Limb (tissue), 2 donors: Measurements from ENCODE around the gene GPR162.
A peak's percentile ranks its signal among the peaks of the same experiment; 100 is the strongest.
"Not testable (repeated sequence)": the region's sequence is repeated elsewhere in the genome, so short reads cannot be mapped to it uniquely, and the experiment has no call there.

Source experiments
- DNase-seq, 2 donors: peaks; one replicate each; pipeline ENCODE4 v3.0.0-alpha.2; 2016; ENCODE audit errors: extremely low spot score in 2 of 2

Gene GPR162

DNA sequence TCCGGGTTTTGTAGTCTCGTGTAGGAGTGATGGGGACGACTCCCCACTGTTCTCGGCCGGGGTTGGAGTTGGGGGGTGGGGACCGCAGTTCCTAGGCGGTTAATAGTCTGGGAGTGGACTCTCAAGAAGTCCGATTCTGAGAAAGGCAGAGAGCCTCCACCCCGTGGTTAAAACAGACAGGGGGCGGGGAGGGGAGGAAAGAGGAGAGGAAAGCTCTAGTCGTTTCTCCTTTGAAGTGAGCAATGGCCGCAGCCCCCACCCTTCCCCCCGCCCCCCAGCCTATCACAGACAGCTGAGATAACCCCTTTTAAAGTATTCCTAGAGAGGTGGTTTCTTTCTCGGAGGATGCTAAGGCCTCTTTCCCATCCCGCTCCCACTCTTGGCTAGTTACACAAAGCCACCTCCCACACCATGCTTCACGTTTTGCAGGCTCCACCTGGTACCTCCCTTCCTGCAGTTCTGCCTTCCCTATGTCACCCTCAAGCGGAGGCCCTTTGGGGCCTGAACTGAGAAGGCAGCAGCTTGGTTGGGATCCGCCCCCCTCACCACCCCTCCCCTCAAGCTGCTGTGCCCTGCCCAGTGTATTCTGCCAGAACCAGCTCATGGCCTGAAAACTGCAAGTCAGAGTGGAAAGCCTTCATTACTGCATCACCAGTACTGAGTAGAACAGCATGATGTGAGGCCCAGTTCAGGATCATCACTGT is 31.2 kb downstream of the GPR162 start:
- DNase-seq = peak in 1 of 2 donors; percentile 65

DNA sequence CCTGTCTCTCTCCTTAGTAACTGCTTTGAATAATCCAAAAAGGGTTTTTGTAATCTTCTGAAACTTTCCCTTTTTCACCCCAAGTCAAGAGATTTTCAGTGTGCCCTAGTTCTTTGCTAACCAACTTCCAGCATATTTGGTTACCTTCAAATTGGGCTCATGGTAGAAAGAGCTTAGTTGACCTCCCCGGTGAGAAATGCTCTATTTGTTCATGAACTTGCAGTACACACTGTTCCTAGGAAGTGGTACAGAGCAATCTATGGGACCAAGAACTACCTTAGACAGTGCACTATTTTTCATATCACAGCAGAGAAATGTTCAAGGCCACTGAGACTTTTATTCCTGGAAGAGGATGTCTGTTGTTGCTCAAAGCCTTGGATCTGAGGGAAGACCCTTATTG is 32.0 kb downstream of the GPR162 start:
- no peak for DNase-seq

DNA sequence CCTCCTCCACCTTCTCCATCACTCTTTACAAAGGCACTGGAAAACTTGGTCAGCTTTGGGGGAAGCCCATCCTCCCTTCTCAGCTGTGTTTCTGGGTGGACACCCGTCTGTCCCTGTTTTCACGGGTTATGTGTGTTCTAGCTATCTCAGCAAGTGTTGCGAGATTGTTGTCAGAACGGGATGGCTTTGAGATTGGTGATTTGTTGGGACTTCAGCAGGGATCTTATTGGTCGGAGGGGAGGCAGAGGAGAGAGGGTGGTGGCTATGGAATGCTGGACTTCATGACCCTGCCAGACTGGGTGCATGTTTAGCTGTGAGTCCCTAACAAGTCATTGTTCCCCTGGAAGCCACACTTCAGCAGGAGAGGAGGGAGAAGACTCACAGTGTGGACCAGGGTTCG is 32.4 kb downstream of the GPR162 start:
- DNase-seq = no peak

DNA sequence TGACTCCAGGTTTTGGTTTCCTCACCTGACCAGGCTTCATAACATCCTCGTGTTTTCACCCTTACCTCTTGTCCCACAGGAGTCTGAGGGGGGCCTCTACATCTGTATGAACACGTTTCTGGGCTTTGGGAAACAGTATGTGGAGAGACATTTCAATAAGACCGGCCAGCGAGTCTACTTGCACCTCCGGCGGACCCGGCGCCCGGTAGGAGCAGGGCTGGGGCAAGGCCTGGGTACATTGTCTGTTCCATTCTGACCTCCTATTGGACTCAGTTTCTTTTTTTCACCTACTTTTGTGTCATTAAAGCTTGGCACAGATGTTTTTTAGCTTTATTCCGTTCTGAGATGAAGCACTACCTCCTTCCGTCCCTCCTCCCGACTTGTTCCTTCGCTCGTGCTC is 33.7 kb downstream of the GPR162 start:
- no peak for DNase-seq

DNA sequence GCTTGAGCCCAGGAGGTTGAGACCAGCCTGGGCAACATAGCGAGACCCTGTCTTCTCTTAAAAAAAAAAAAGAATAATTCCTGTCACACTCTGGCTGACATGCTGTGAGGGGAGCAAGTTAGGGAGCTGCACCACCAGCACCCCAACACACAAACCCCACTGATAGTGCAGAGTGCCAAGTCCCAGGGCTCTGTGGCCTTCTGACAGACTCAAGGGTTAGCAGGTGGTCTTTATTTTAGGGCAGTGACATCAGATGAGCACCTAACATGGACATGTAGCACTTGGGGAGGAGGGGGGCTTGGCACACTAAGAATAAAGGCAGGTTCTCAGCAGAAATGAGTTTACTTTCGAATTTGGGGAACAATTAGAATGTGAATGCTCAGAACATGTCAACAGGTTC is 37.2 kb downstream of the GPR162 start:
- DNase-seq = no peak

DNA sequence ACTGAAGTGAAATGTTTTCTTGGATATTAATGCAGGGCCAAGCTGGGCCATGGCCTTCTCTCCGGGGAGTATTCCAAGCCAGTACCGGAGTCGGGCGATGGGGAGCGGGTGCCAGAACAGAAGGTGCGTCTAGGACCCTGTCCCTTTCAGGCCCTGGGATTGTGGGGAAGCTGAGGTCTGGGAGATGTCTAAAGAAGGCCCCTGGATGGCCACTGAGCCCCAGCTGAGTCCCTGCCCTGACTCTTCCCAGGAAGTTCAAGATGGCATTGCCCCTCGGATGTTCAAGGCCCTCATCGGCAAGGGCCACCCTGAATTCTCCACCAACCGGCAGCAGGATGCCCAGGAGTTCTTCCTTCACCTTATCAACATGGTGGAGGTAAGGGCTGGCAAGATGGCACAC is 38.5 kb downstream of the GPR162 start:
- DNase-seq = no peak

DNA sequence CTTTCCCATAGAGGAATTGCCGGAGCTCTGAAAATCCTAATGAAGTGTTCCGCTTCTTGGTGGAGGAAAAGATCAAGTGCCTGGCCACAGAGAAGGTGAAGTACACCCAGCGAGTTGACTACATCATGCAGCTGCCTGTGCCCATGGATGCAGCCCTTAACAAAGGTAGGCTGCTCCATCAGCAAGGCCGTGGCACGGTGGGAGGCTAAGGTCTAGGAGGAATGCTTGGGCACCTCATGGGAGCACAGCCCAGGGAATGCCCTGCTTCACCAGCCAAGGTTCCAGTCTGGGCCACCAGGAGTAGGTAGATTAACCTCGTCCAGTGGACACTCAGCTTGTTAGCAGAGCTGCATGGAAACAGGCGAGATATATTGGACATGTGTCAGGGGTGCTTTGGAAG is 39.3 kb downstream of the GPR162 start:
- no peak for DNase-seq

DNA sequence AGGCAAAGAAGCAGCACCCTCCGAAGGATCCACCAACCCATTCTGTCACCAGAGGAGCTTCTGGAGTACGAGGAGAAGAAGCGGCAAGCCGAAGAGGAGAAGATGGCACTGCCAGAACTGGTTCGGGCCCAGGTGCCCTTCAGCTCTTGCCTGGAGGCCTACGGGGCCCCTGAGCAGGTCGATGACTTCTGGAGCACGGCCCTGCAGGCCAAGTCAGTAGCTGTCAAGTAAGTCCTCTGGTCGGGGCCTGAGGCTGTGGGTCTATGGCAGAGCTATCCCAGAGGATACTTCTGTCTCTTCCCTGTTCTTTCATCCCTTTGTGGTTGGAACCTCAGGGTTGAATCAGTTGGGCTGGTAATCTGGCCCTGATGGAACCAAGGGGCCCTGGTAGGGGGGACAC is 39.8 kb downstream of the GPR162 start:
- no peak for DNase-seq

DNA sequence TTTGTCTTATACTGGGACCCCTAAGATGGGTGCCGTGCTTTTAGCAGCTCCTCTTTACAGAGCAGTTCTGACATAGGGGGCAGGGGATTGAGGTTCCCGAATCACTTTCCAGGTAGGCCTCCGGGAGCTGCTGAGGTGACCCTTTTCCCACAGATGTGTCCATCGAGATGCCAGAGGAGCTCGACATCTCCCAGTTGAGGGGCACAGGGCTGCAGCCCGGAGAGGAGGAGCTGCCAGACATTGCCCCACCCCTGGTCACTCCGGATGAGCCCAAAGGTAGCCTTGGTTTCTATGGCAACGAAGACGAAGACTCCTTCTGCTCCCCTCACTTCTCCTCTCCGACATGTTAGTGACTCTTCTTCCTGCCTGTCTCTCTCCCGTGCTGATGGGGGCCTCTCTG is 41.4 kb downstream of the GPR162 start:
- no peak for DNase-seq

DNA sequence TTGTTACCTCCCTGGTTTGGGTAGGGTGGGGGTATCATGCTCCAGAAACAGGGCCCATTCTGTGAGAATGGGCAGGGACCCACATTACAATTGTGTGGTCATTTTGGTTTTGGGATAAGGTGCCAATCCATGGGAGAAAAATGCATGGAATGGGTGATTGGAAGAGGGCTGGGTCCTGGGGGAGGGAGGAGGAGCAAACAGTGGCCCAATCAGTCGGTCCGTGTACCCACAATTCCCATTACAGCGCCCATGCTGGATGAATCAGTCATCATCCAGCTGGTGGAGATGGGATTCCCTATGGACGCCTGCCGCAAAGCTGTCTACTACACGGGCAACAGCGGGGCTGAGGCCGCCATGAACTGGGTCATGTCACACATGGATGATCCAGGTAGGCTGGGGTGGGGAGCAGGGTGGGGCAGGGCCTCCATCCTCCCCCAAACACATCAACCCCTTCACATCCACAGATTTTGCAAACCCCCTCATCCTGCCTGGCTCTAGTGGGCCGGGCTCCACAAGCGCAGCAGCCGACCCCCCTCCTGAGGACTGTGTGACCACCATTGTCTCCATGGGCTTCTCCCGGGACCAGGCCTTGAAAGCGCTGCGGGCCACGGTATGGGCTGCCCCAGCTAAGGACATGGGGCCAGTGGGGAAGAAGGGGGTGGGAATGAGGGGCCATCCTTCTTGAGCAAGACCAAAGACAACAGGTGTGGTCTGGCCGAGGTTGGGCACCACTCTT is 42.1 kb downstream of the GPR162 start:
- DNase-seq = no peak

DNA sequence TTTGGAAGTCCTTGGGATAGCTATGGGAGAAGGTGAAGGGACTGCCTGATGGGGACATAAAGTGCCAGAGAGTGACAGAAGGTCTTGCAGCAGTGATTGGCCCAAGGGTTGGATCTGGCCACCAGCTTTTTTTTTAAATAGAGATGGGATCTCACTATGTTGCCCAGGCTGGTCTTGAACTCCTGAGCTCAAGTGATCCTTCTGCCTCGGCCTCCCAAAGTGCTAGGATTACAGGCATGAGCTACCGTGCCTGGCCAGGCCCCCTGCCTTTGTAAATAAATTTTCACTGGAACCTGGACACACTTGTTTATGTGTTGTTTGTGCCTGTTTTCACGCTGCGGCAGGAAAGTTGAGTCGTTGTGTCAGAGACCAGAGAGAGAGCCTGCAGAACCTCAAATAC is 43.7 kb downstream of the GPR162 start:
- DNase-seq = not testable (repeated sequence)

DNA sequence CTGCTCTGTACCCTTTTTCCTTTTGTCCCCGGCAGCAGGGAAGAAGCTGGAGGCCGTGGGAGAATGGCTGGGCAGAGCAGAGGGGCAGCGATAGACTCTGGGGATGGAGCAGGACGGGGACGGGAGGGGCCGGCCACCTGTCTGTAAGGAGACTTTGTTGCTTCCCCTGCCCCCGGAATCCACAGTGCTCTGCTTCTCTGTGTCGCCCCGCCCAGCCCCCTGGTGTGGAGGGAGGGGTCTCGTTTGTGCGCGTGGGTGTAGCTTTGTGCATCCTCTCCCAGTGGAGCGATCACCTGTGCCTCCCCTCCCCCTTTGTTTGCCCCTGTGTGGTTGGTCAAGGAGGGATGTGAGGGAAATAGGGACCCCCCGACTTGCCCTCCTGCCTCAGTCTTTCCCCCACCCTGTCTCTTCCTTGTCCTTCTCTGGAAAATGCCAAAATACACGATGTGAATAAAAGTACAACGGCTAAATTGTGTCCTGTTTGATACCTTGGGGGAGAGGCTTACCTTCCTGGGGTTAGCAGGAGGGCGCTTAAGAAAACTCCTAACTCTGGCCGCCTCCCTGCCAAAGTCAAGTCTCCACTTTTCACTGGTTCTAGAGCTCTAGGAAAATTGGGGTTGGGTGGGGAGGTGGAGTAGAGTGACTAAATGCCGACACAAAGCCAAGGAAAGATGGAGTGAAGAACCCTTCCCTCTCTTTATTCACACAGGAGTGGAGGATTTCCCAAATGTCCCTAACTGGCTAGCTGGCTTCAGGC is 44.7 kb downstream of the GPR162 start:
- DNase-seq = no peak

DNA sequence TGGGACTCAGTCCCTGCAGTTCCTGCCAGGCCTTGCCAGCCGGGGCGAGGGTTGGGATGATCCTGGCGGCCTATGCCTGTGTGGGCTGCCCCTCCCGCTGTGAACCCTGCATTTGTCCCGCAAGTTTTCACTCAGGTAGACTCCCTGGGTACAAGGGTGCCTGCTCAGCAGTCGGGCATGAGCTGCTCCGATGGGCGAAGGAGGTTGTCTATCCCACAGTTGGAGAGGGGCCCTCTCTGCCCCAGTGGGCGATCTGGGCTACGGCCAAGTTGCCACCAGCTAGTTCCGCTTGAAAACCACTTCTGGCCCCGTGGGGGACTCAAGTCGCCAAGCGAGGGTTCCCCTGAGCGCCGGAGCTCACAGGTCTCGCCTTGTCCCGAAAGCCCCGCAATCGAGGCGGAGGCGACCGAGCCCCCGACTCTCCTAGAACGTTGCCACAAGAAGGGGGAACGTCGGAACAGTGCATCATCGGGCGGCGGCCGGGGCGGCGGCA is 45.3 kb downstream of the GPR162 start:
- no peak for DNase-seq

DNA sequence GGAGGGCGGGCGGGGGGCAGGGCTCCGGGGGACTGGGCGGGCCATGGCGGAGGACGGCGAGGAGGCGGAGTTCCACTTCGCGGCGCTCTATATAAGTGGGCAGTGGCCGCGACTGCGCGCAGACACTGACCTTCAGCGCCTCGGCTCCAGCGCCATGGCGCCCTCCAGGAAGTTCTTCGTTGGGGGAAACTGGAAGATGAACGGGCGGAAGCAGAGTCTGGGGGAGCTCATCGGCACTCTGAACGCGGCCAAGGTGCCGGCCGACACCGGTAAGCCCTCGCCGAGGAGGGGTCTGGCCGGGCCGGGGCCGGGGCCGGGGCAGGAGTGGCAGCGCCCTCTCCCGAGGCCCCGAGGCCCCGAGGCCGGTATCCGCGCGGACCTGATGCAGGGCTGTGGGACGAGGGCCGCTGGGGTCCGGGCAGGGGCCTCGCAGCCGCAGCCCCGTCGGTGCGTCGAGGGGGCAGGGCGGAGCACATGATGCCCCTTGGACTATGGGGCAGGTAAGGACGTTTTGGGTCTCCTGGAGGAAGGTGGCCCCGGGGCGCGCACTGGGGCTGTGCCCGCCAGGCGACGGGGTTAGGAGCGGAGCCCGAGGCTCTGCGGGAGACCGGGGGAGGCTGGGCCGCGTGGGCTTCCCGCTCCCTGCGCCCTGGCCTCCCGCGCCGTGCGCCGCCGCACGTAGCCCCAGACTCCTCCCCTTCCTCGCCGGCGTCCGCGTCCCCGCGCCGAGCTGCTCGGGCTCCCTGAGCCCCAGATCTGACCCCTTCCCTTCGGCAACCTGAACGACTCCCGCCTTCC is 46.0 kb downstream of the GPR162 start, which contains the start of gene TPI1:
TSS of gene TPI1 (plus strand) at position 119 of the 798 bp plus-strand sequence. CDS start at position 155, 36 bp downstream.
- DNase-seq = peak; percentile 89 to 91

DNA sequence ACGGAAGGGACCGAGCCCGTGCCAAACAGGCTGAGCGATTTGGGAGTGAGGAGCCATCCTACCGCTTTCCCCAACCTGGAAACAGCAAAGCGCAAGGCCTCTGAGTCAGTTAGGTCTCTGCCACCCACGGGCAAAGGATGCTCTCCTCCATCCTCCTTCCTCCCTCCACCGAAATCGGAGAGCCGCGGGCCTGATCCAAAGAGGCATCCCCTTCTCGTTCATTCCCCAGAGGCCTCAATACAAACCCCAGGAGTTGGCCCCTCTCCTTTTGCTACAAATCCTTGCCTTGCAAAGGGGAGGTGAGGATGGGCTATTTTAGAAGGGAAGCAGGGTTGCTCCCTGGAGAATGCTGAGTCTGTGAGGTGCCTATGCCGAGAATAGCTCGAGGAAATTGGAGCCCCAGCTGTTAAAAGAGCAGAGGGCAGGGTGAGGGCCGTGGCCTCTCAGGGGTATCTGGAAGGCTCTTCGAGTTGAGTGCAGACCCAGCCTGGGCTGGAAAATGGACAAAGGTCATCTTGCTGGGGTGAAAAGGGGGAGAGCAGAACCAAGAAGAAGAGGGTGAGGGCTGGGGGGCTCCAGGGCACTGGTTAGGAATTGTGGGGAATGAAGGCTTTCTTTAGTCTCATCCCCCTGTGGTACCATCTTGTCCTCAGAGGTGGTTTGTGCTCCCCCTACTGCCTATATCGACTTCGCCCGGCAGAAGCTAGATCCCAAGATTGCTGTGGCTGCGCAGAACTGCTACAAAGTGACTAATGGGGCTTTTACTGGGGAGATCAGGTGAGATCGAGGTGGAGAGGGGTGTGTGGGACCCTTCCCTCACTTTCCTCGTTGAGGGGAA is 46.8 kb downstream of the GPR162 start:
- DNase-seq = peak in 1 of 2 donors; percentile 5

DNA sequence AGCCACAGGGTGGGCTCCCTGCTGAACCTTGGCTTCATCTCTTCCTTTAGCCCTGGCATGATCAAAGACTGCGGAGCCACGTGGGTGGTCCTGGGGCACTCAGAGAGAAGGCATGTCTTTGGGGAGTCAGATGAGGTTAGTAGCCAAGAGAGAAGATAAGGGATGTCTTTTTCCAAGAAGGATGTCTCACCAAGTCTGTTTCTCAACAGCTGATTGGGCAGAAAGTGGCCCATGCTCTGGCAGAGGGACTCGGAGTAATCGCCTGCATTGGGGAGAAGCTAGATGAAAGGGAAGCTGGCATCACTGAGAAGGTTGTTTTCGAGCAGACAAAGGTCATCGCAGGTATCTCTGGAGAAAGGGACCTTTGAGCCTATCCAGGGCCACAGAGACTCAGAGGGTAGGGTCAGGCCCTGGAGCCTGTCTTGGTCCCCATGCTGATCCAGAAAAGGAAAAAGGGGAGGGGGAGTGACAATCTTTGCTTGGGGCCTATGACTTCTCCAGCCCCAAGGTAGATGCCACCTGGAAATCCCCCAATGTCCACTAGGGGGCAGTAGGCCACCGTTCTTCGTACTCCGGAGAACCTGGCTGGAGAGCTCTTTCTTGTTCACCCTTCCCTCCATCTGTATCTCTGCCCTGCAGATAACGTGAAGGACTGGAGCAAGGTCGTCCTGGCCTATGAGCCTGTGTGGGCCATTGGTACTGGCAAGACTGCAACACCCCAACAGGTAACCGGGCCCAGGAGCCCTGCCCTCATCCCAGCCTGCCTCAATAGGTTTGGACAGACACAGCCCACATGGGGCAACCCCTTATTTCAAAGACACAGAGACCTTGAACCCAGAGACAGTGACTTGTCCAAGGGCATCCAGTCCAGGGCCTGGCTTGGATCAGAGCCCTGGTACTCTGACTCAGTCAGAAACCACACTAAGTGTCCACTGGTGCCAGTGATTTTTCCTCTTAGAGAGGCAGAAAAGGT is 47.7 kb downstream of the GPR162 start:
- peak; percentile 71 to 88 for DNase-seq

DNA sequence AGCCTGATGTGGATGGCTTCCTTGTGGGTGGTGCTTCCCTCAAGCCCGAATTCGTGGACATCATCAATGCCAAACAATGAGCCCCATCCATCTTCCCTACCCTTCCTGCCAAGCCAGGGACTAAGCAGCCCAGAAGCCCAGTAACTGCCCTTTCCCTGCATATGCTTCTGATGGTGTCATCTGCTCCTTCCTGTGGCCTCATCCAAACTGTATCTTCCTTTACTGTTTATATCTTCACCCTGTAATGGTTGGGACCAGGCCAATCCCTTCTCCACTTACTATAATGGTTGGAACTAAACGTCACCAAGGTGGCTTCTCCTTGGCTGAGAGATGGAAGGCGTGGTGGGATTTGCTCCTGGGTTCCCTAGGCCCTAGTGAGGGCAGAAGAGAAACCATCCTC is 48.7 kb downstream of the GPR162 start:
- not testable (repeated sequence) for DNase-seq

DNA sequence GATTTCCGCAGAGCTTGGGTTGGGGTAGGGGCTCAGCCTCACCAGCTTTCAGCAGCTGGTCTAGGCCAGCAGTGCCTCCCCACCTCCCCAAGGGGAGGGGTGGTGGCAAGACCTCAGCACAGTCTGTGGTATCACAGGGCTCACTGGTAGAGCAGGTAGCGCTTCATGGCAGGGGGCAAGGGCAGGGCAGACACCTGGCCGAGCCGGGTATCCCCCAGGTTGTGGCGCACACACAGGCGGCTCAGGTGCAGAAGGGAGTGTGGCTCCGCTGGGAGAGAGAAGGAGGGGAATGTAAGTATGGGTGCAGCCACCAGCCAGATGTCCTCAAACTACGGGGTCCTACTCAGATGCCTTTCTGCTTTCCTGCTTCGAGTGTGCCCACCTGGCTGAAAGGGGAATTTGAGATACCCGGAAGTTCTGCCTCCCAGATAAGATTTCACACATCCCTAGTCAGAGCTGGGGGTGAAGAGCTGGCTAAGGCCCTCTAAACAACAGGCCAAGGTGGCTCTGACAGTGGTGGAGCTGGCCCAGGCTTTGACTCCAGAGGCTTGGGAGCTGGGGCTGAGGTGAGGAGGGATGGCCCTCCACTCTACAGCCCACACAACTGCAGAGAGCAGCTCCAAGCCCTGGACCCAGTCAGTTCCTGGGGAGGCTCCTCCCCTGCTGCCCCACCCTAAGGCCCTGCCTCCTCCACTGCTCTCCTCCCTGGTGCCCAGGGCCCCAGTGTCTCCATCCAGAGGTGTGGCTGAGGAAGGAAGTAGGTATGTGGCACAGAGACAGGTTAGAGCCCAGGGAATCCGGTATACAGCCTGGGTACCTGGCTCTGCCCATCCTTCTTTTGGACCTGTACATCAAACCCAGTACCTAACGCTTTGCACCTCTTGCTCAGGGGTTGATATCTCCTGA is 49.7 kb downstream of the GPR162 start:
- DNase-seq = no peak
